ENCODE data around the gene GPR15LG.
"Not testable (repeated sequence)": the region's sequence is repeated elsewhere in the genome, so short reads cannot be mapped to it uniquely, and the experiment has no call there.

The GPR15LG gene

GRCh38 chr10:84176351-84176750 is 2.8 kb downstream of the GPR15LG start:
- no peak for TF ChIP-seq CTCF (IDR thresholded peaks at IDR 0.05)
- Histone ChIP-seq H3K27ac (no peak overlapping the region), H3K4me3 (no peak overlapping the region)
- DNase-seq (ENCODE audit: low spot score): peak; percentile 58

GRCh38 chr10:84176836-84177474 is 3.4 kb downstream of the GPR15LG start:
- peak; percentile 31 for DNase-seq (ENCODE audit: low spot score)
- H3K27ac ChIP-seq: no peak overlapping the region
- H3K4me3 ChIP-seq: no peak overlapping the region
- TF ChIP-seq CTCF (IDR thresholded peaks at IDR 0.05): no peak

GRCh38 chr10:84177541-84178141 is 4.0 kb downstream of the GPR15LG start:
- H3K27ac ChIP-seq: no peak overlapping the region
- peak; percentile 61 for DNase-seq (ENCODE audit: low spot score)
- no peak for TF ChIP-seq CTCF (IDR thresholded peaks at IDR 0.05)
- H3K4me3 ChIP-seq: no peak overlapping the region

- TF ChIP-seq CTCF (IDR thresholded peaks at IDR 0.05): no peak
- DNase-seq (ENCODE audit: low spot score): peak; percentile 9
- Histone ChIP-seq H3K27ac (no peak overlapping the region), H3K4me3 (no peak overlapping the region)
These were observed 4.6 kb downstream of the GPR15LG start for GRCh38 chr10:84178160-84178609.

GRCh38 chr10:84179059-84179710 is 5.6 kb downstream of the GPR15LG start:
- peak; percentile 70 for DNase-seq (ENCODE audit: low spot score)
- no peak for TF ChIP-seq CTCF (IDR thresholded peaks at IDR 0.05)
- no peak overlapping the region for H3K4me3 ChIP-seq
- H3K27ac ChIP-seq: no peak overlapping the region

GRCh38 chr10:84180386-84180785 is 6.8 kb downstream of the GPR15LG start:
- H3K27ac ChIP-seq, H3K4me3 ChIP-seq: not testable (repeated sequence)
- DNase-seq (ENCODE audit: low spot score): peak; percentile 19

GRCh38 chr10:84181631-84182030 is 8.0 kb downstream of the GPR15LG start:
- TF ChIP-seq CTCF (IDR thresholded peaks at IDR 0.05): no peak
- H3K27ac ChIP-seq: no peak overlapping the region
- DNase-seq (ENCODE audit: low spot score): no peak
- no peak overlapping the region for H3K4me3 ChIP-seq

Data from coronary artery (tissue), 2 donors.